ENCODE measurements around the gene XIAP. TPM values are rescaled to one million over a fixed set of nuclear protein-coding genes. Genes with fewer than 3 reads are reported as not detected.

The XIAP gene
- total and polyA plus RNA-seq, 9 of the 15 experiments (the other 6 are each of a cell fraction or from before 2014, with no cell fraction given): 5.7 to 40.5 (median 19.8) TPM

DNA sequence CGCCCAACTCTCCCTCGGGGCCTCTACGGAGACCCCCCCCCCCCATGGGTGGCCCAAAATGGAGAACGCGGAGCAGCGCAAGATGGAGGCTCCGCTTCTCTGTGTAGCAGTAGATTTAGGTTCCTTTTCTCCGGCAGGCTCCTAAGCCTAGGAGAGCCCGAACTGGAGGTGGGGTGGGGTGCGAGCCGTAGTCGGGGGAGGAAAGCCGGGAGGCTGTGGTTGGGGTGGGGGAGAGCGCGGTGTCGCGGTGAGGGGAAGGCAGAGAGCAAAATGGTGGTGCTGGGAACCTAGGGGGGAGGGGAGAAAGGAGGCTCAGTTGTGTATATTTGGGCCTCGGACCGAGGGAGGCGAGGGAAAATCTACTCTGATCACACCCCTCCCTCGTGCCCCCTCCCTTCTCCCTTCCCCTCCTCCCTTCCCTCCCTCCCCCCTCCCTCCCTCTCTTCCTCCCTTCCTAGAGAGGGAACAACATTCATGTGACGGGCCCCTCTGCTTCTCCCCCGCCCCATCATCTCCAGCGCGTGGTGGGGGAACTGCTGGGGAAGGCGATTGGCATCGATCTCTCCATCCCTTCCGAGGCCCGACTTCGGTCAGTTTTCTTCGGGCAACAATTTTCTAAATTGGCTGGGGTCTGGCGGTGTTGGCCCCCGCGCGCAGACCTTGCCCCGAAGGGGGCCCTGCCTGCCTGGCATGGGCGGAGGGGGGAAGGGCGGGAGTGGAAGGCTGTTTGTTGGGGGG lies 101.6 kb downstream of the XIAP start, which contains the start of gene STAG2 (continued):
- TF ChIP-seq, protein P1, sequence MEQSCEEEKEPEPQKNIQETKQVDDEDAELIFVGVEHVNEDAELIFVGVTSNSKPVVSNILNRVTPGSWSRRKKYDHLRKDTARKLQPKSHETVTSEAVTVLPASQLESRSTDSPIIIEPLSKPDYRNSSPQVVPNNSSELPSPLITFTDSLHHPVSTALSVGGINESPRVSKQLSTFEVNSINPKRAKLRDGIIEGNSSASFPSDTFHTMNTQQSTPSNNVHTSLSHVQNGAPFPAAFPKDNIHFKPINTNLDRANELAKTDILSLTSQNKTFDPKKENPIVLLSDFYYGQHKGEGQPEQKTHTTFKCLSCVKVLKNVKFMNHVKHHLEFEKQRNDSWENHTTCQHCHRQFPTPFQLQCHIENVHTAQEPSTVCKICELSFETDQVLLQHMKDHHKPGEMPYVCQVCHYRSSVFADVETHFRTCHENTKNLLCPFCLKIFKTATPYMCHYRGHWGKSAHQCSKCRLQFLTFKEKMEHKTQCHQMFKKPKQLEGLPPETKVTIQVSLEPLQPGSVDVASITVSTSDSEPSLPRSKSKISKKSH (CRISPR knock-in tag; IDR thresholded peaks at IDR 0.05): no peak
- peak; percentile 27; the same call in 1 of the 2 replicates for TF ChIP-seq LEF1 (IDR thresholded peaks at IDR 0.05)
- peak; percentile 24; the same call in 1 of the 2 replicates for TF ChIP-seq BHLHE40 (IDR thresholded peaks at IDR 0.05; ENCODE audit: low read length)
- TF ChIP-seq, protein P2, sequence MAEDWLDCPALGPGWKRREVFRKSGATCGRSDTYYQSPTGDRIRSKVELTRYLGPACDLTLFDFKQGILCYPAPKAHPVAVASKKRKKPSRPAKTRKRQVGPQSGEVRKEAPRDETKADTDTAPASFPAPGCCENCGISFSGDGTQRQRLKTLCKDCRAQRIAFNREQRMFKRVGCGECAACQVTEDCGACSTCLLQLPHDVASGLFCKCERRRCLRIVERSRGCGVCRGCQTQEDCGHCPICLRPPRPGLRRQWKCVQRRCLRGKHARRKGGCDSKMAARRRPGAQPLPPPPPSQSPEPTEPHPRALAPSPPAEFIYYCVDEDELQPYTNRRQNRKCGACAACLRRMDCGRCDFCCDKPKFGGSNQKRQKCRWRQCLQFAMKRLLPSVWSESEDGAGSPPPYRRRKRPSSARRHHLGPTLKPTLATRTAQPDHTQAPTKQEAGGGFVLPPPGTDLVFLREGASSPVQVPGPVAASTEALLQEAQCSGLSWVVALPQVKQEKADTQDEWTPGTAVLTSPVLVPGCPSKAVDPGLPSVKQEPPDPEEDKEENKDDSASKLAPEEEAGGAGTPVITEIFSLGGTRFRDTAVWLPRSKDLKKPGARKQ (CRISPR knock-in tag; IDR thresholded peaks at IDR 0.05): no peak
- TF ChIP-seq TEAD1 (CRISPR knock-in tag; IDR thresholded peaks at IDR 0.05): no peak
- TF ChIP-seq JUNB (CRISPR knock-in tag; conservative IDR thresholded peaks at IDR 0.05): no peak
- TF ChIP-seq PCBP2 (IDR thresholded peaks at IDR 0.05; ENCODE audit: low read depth, low read length, poor library complexity, severe bottlenecking): no peak
- no peak for TF ChIP-seq BRF1 (IDR thresholded peaks at IDR 0.05; ENCODE audit: borderline replicate concordance, extremely low read depth, insufficient read length)
- no peak for TF ChIP-seq ZNF830 (CRISPR knock-in tag; IDR thresholded peaks at IDR 0.05)
- no peak for TF ChIP-seq PHTF2 (CRISPR knock-in tag; IDR thresholded peaks at IDR 0.05)
- TF ChIP-seq ZBTB7A (IDR thresholded peaks at IDR 0.05; ENCODE audit: borderline replicate concordance, control insufficient read depth, low read depth, low read length): peak; percentile 68; the same call in 1 of the 2 replicates
- TF ChIP-seq ZFP1 (CRISPR knock-in tag; IDR thresholded peaks at IDR 0.05): no peak
- peak; percentile 58 for TF ChIP-seq POLR2B (IDR thresholded peaks at IDR 0.05; ENCODE audit: low read depth, partially characterized antibody)
- no peak for TF ChIP-seq NCOA4 (IDR thresholded peaks at IDR 0.05; ENCODE audit: partially characterized antibody)
- no peak; the same call in 1 of the 2 replicates for TF ChIP-seq BACH1 (tag; IDR thresholded peaks at IDR 0.05)
- no peak for TF ChIP-seq HDAC6 (IDR thresholded peaks at IDR 0.05; ENCODE audit: low read depth, low read length)
- TF ChIP-seq ZNF197 (CRISPR knock-in tag; IDR thresholded peaks at IDR 0.05; ENCODE audit: low read depth): 0 out of 2 replicates have a peak, but pooled peaks have one; percentile 28
- no peak for TF ChIP-seq SRSF9 (IDR thresholded peaks at IDR 0.05; ENCODE audit: borderline replicate concordance, low read depth, low read length)
- TF ChIP-seq ZNF79 (CRISPR knock-in tag; IDR thresholded peaks at IDR 0.05; ENCODE audit: low read depth): no peak
- TF ChIP-seq YBX1 (IDR thresholded peaks at IDR 0.05): no peak
- TF ChIP-seq LARP7 (IDR thresholded peaks at IDR 0.05): no peak
- TF ChIP-seq, protein P3, sequence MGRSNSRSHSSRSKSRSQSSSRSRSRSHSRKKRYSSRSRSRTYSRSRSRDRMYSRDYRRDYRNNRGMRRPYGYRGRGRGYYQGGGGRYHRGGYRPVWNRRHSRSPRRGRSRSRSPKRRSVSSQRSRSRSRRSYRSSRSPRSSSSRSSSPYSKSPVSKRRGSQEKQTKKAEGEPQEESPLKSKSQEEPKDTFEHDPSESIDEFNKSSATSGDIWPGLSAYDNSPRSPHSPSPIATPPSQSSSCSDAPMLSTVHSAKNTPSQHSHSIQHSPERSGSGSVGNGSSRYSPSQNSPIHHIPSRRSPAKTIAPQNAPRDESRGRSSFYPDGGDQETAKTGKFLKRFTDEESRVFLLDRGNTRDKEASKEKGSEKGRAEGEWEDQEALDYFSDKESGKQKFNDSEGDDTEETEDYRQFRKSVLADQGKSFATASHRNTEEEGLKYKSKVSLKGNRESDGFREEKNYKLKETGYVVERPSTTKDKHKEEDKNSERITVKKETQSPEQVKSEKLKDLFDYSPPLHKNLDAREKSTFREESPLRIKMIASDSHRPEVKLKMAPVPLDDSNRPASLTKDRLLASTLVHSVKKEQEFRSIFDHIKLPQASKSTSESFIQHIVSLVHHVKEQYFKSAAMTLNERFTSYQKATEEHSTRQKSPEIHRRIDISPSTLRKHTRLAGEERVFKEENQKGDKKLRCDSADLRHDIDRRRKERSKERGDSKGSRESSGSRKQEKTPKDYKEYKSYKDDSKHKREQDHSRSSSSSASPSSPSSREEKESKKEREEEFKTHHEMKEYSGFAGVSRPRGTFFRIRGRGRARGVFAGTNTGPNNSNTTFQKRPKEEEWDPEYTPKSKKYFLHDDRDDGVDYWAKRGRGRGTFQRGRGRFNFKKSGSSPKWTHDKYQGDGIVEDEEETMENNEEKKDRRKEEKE (IDR thresholded peaks at IDR 0.05; ENCODE audit: borderline replicate concordance in 1 of 2, control insufficient read depth in 1 of 2, low read depth in 2 of 2, low read length in 1 of 2): no peak
